ENCODE data around the gene INSL3. TPM values are rescaled to one million over a fixed set of nuclear protein-coding genes. Genes with fewer than 3 reads are reported as not detected.

INSL3 gene
- total and polyA plus RNA-seq, 2 of the 13 experiments (the other 11 are each of a cell fraction or from before 2014, with no cell fraction given) = 0.30 TPM; not detected in 1

- Histone ChIP-seq H4K20me1 (ENCODE audit: insufficient read depth, low read length) (no peaks in the 10 kb centered on the region), H3K4me3 (replicated peaks in 1 of 3; ENCODE audit: insufficient read depth in 1 of 3, low read depth in 2 of 3, low read length in 3 of 3) (no peak overlapping the region), H3K9me3 (ENCODE audit: low read length) (no peaks in the 10 kb centered on the region), H3K36me3 (replicated peaks in 1 of 2; ENCODE audit: control insufficient read depth in 1 of 2, insufficient read depth in 2 of 2, low read length in 2 of 2) (peaks cover 0 to 2% of the 10 kb centered on the region in 2 experiments; a peak in 2 of 5 replicates), H2AFZ (ENCODE audit: low read length) (no peak overlapping the region), H3K4me2 (ENCODE audit: low read depth, low read length) (no peak overlapping the region), H3K27me3 (ENCODE audit: control insufficient read depth in 1 of 2, insufficient read depth in 2 of 2, low read length in 2 of 2) (no peaks in the 10 kb centered on the region), H3K27ac (ENCODE audit: extremely low read length, insufficient read depth, low read length) (no peak overlapping the region), H3K9ac (ENCODE audit: insufficient read depth, low read depth, low read length) (no peak overlapping the region), H3K4me1 (ENCODE audit: insufficient read depth, low read length) (no peaks in the 10 kb centered on the region), H3K79me2 (ENCODE audit: insufficient read depth, low read length) (no peaks in the 10 kb centered on the region)
- TF ChIP-seq ZNF704 (CRISPR knock-in tag; IDR thresholded peaks at IDR 0.05; ENCODE audit: borderline replicate concordance) = no peak
- TF ChIP-seq MAFK (conservative IDR thresholded peaks at IDR 0.05 in 1 of 2, IDR thresholded peaks at IDR 0.05 in 1 of 2; ENCODE audit: low read length in 2 of 2) = 0 out of 4 replicates have a peak, but pooled peaks of 1 of the 2 experiments have one; percentile 9
- TF ChIP-seq ZNF672 (CRISPR knock-in tag; IDR thresholded peaks at IDR 0.05) = no peak
- no peak for TF ChIP-seq ZNF275 (CRISPR knock-in tag; IDR thresholded peaks at IDR 0.05; ENCODE audit: borderline replicate concordance)
- no TSS peak for BruUV-seq (replicated peaks)
- CTCF ChIA-PET (ENCODE audit: low intra/inter-chr PET ratio, low total read pairs) = no interaction called here
- POLR2A ChIA-PET = no interaction called here
- FAIRE-seq = no peak
- no peak for DNase-seq (ENCODE audit: low spot score)
- intact Hi-C loops (cut with micrococcal nuclease; ENCODE audit: unreplicated experiment) = no loop called here
- in situ Hi-C loops (cut with HindIII; ENCODE audit: extremely low pct_ligation_motif_present, low pct_unique_long_range_greater_than_20kb) = no loop called here
- no peak for ATAC-seq
- 90% methylated on average over 16 of the region's 20 CpGs for WGBS (ENCODE audit: low lambda C conversion rate)
Measured at GRCh38 chr19:17811681-17812080, 9.6 kb downstream of the INSL3 start.

GRCh38 chr19:17811103-17811502 is 10.2 kb downstream of the INSL3 start:
- Histone ChIP-seq H3K27ac (ENCODE audit: extremely low read length, insufficient read depth, low read length) (no peak overlapping the region), H3K79me2 (ENCODE audit: insufficient read depth, low read length) (no peaks in the 10 kb centered on the region), H3K27me3 (ENCODE audit: control insufficient read depth in 1 of 2, insufficient read depth in 2 of 2, low read length in 2 of 2) (no peaks in the 10 kb centered on the region), H3K9me3 (ENCODE audit: low read length) (no peaks in the 10 kb centered on the region), H2AFZ (ENCODE audit: low read length) (no peak overlapping the region), H3K4me1 (ENCODE audit: insufficient read depth, low read length) (no peaks in the 10 kb centered on the region), H4K20me1 (ENCODE audit: insufficient read depth, low read length) (no peaks in the 10 kb centered on the region), H3K4me3 (replicated peaks in 1 of 3; ENCODE audit: insufficient read depth in 1 of 3, low read depth in 2 of 3, low read length in 3 of 3) (no peak overlapping the region), H3K4me2 (ENCODE audit: low read depth, low read length) (no peak overlapping the region), H3K9ac (ENCODE audit: insufficient read depth, low read depth, low read length) (no peak overlapping the region), H3K36me3 (replicated peaks in 1 of 2; ENCODE audit: control insufficient read depth in 1 of 2, insufficient read depth in 2 of 2, low read length in 2 of 2) (peaks cover 0 to 2% of the 10 kb centered on the region in 2 experiments; a peak in 2 of 5 replicates)
- WGBS (ENCODE audit: low lambda C conversion rate) = 94% methylated on average over 2 of the region's 2 CpGs
- DNase-seq (ENCODE audit: low spot score) (no peak), FAIRE-seq (no peak), ATAC-seq (no peak)
- ChIA-PET CTCF (ENCODE audit: low intra/inter-chr PET ratio, low total read pairs) (no interaction called here), POLR2A (no interaction called here)
- no TSS peak for BruUV-seq (replicated peaks)
- in situ Hi-C loops (cut with HindIII; ENCODE audit: extremely low pct_ligation_motif_present, low pct_unique_long_range_greater_than_20kb) = no loop called here
- intact Hi-C loops (cut with micrococcal nuclease; ENCODE audit: unreplicated experiment) = no loop called here
- TF ChIP-seq STAT6 (CRISPR knock-in tag; IDR thresholded peaks at IDR 0.05; ENCODE audit: borderline replicate concordance) = no peak
- no peak for TF ChIP-seq BRCA1 (CRISPR knock-in tag; IDR thresholded peaks at IDR 0.05)
- TF ChIP-seq ZNF687 (CRISPR knock-in tag; IDR thresholded peaks at IDR 0.05) = no peak
- TF ChIP-seq ELF3 (CRISPR knock-in tag; IDR thresholded peaks at IDR 0.05) = no peak
- no peak for TF ChIP-seq STAG1 (CRISPR knock-in tag; IDR thresholded peaks at IDR 0.05)
